NT2/D1 (cell line): ENCODE data around the gene ZNF814.
"Not testable (repeated sequence)": the region's sequence is repeated elsewhere in the genome, so short reads cannot be mapped to it uniquely, and the experiment has no call there.

Source experiments
- DNase-seq: peaks from one replicate; pipeline ENCODE4 v3.0.0-alpha.2; 2011; ENCODE audit warnings: low read depth, low spot score
- H3K27me3 ChIP-seq: 2 replicates; pipeline ENCODE4 v1.6.0; 2011; ENCODE audit warnings: mild to moderate bottlenecking; ENCODE audit not compliant: insufficient read length, insufficient read depth
- H3K36me3 ChIP-seq: 2 replicates; pipeline ENCODE4 v1.6.1; 2011; ENCODE audit warnings: mild to moderate bottlenecking, low read length, mixed read lengths; ENCODE audit not compliant: insufficient read depth, insufficient read length
- H3K4me1 ChIP-seq: 2 replicates; pipeline ENCODE4 v1.5.1; 2011; ENCODE audit not compliant: insufficient read depth, insufficient read length
- H3K4me3 ChIP-seq: 2 replicates; pipeline ENCODE4 v1.5.1; 2011; ENCODE audit warnings: low read depth; ENCODE audit not compliant: insufficient read length
- H3K9ac ChIP-seq: 2 replicates; pipeline ENCODE4 v1.6.0; 2011; ENCODE audit warnings: low read depth; ENCODE audit not compliant: insufficient read length
- H3K9me3 ChIP-seq: 2 replicates; pipeline ENCODE4 v1.5.1; 2011; ENCODE audit warnings: mild to moderate bottlenecking, low read length; ENCODE audit not compliant: insufficient read depth
- SUZ12 ChIP-seq: IDR thresholded peaks from 2 replicates; pipeline ENCODE4 v1.6.1; 2011; ENCODE audit not compliant: insufficient read length, insufficient read depth; ENCODE audit errors: extremely low read depth
- YY1 ChIP-seq: IDR thresholded peaks from 2 replicates; pipeline ENCODE4 v1.6.1; 2011; ENCODE audit not compliant: insufficient read length, insufficient read depth
- ZNF274 ChIP-seq: IDR thresholded peaks from 2 replicates; pipeline ENCODE4 v1.6.1; 2011; ENCODE audit warnings: mild to moderate bottlenecking, low read depth, low read length

Gene ZNF814

DNA sequence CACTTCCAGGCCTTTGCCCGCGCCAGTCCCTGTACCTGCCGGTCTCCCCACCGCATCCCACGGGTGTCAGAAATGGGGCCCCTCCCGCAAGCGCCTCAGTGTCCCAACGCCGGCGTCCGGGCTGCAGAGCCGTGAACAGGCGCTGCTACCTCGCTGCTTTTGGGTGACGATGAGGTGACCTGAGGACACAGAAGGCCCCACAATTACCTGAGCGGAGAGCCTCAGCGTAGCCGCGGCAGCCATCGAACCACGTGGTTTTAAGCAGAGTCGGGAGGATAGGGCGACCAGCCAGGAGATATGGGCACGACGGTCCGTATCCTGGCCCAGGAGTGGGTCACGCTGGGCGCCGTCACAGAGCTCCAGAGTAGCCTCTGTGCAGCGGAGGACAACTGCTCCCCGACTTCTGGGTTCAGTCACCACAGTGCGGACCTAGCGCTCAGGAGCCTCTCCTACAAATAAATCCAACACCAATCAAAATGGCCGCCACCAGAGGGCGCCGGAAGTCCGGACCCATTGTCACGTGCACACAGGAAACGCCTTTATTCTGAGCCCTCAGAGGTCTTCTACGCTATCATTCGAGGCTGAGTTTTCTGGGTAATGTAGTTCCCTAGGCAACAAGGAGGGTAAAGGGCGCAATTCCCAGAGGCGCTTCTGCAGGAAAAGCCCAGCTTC is at the start of gene ZNF814:
Gene ZNF814, minus strand, starts transcription at position 478 of the 672 bp plus-strand sequence. Its CDS starts 235 bp downstream, at position 243.
- TF ChIP-seq YY1, result peak; percentile 76
- TF ChIP-seq SUZ12, result no peak
- Histone ChIP-seq H3K4me3 (peak within 1 kb of the TSS; percentile 99), H3K4me1 (no peaks in the 10 kb centered on the region), H3K9ac (peak within 1 kb of the TSS; percentile 99), H3K36me3 (peaks cover 27% of the 10 kb centered on the region), H3K9me3 (no peaks in the 10 kb centered on the region), H3K27me3 (no peaks in the 10 kb centered on the region)
- DNase-seq, result peak; percentile 87

- Histone ChIP-seq H3K9me3 (no peaks in the 10 kb centered on the region), H3K4me3 (no peak overlapping the region), H3K27me3 (no peaks in the 10 kb centered on the region), H3K9ac (no peak overlapping the region), H3K36me3 (peaks cover 38% of the 10 kb centered on the region), H3K4me1 (no peaks in the 10 kb centered on the region)
- DNase-seq, result no peak
- TF ChIP-seq YY1, result no peak
- TF ChIP-seq SUZ12, result no peak
- no peak for TF ChIP-seq ZNF274
Measured at GRCh38 chr19:57935731-57936130, 46.9 kb upstream of the ZNF814 start.

DNA sequence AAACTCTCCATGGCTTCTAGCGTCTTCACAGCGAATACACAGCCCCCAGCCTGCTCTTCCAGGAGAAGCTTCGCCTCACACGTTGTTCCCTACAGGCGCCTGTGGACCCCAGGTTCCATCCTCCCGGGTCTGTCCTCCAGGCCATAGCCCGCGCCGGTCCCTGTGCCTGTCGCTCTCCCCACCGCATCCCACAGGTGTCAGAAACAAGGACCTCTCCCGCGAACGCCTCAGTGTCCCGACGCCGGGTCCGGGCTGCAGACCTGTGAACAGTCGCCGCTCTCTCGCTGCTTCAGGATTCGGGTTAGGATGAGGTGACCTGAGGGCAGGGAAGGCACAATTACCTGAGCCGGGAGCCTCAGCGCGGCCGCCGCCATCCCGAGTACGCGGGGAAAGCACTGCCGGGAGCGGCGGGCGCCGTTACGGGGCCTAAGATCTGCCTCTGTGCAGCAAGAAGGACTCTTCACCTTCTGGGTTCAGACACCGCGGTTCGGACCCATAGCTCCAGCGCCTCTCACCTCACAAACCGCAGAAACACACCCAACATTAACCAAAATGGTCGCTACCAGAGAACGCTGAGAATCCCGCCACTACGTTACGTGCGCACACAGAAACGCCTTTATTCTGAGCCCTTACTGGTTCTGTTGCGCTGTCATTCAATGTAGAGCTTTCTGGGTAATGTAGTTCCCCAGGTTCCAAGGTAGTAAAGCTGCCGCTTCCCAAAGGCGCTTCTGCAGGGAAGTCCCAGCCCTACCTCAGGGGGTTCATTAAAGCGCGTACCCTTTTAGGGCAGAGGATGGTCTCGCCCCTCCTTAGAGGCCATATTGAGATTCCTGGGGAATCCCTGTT is 46.2 kb upstream of the ZNF814 start, which contains the start of gene ZNF418:
Gene ZNF418, minus strand, starts transcription at position 583 of the 846 bp plus-strand sequence. CDS start 1,580 bp downstream, outside the sequence.
- Histone ChIP-seq H3K27me3 (no peaks in the 10 kb centered on the region), H3K4me1 (no peaks in the 10 kb centered on the region), H3K4me3 (peak within 1 kb of the TSS; percentile 89), H3K9ac (peak within 1 kb of the TSS; percentile 93), H3K9me3 (0 out of 2 replicates have a peak, but pooled peaks cover 4% of the 10 kb centered on the region), H3K36me3 (peaks cover 41% of the 10 kb centered on the region)
- DNase-seq, result peak; percentile 77
- TF ChIP-seq YY1 (peak; percentile 50), SUZ12 (no peak)

- Histone ChIP-seq H3K4me1 (no peaks in the 10 kb centered on the region), H3K9ac (no peak overlapping the region), H3K9me3 (peaks cover 43% of the 10 kb centered on the region), H3K27me3 (no peaks in the 10 kb centered on the region), H3K36me3 (peaks cover 84% of the 10 kb centered on the region), H3K4me3 (no peak overlapping the region)
- DNase-seq, result no peak
- TF ChIP-seq ZNF274 (no peak), YY1 (no peak), SUZ12 (no peak)
Measured at GRCh38 chr19:57927587-57927986, 38.8 kb upstream of the ZNF814 start.

GRCh38 chr19:57916168-57916995 is 27.5 kb upstream of the ZNF814 start, which contains the start of gene ZNF417:
ZNF417 (minus strand) TSS chr19:57916592; CDS start chr19:57916411, 181 bp downstream.
- DNase-seq, result peak; percentile 93
- H3K9ac ChIP-seq, result peak within 1 kb of the TSS; percentile 88
- H3K9me3 ChIP-seq, H3K27me3 ChIP-seq, H3K4me1 ChIP-seq: not testable (repeated sequence)
- peaks cover 43% of the 10 kb centered on the region for H3K36me3 ChIP-seq
- H3K4me3 ChIP-seq, result peak within 1 kb of the TSS; percentile 80

- H3K9me3 ChIP-seq, result no peaks in the 10 kb centered on the region
- no peak overlapping the region for H3K4me3 ChIP-seq
- TF ChIP-seq ZNF274, result no peak
- no peak for TF ChIP-seq SUZ12
- TF ChIP-seq YY1, result no peak
- peaks cover 38% of the 10 kb centered on the region for H3K36me3 ChIP-seq
- DNase-seq, result no peak
- H3K9ac ChIP-seq, result no peak overlapping the region
- no peaks in the 10 kb centered on the region for H3K4me1 ChIP-seq
- H3K27me3 ChIP-seq, result no peaks in the 10 kb centered on the region
Measured at GRCh38 chr19:57914531-57914930, 25.7 kb upstream of the ZNF814 start.

GRCh38 chr19:57907394-57907793 is 18.6 kb upstream of the ZNF814 start:
- Histone ChIP-seq H3K27me3 (no peaks in the 10 kb centered on the region), H3K9ac (no peak overlapping the region), H3K9me3 (0 out of 2 replicates have a peak, but pooled peaks cover 6% of the 10 kb centered on the region), H3K4me3 (no peak overlapping the region), H3K4me1 (no peaks in the 10 kb centered on the region), H3K36me3 (peaks cover 51% of the 10 kb centered on the region)
- TF ChIP-seq SUZ12 (no peak), YY1 (no peak)
- no peak for DNase-seq
